IPS-15b (cell line): ENCODE measurements around the gene GGPS1.
A peak's percentile ranks its signal among the peaks of the same experiment; 100 is the strongest.

Experiments used
- H3K27me3 ChIP-seq: one replicate; pipeline ENCODE4 v1.6.1; 2013; ENCODE audit warnings: low read length; ENCODE audit not compliant: control insufficient read depth, insufficient read depth
- H3K36me3 ChIP-seq: one replicate; pipeline ENCODE4 v1.6.1; 2013; ENCODE audit warnings: low read length; ENCODE audit not compliant: control insufficient read depth, insufficient read depth
- H3K4me1 ChIP-seq: one replicate; pipeline ENCODE4 v1.6.1; 2013; ENCODE audit warnings: mild to moderate bottlenecking, low read length; ENCODE audit not compliant: control insufficient read depth, insufficient read depth
- H3K4me3 ChIP-seq: one replicate; pipeline ENCODE4 v1.5.1; 2013; ENCODE audit warnings: low read depth, low read length
- H3K9ac ChIP-seq: one replicate; pipeline ENCODE4 v1.6.1; 2013; ENCODE audit warnings: low read depth, mild to moderate bottlenecking, low read length
- H3K9me3 ChIP-seq: one replicate; pipeline ENCODE4 v1.6.1; 2013; ENCODE audit warnings: mild to moderate bottlenecking, low read length; ENCODE audit not compliant: control insufficient read depth, insufficient read depth

Gene GGPS1

GRCh38 chr1:235313262-235313661 is 15.1 kb upstream of the GGPS1 start:
- Histone ChIP-seq H3K9me3 (no peaks in the 10 kb centered on the region), H3K9ac (no peak overlapping the region), H3K36me3 (no peaks in the 10 kb centered on the region), H3K4me3 (no peak overlapping the region), H3K27me3 (no peaks in the 10 kb centered on the region), H3K4me1 (no peaks in the 10 kb centered on the region)

GRCh38 chr1:235313931-235314678 is 14.3 kb upstream of the GGPS1 start:
- Histone ChIP-seq H3K9ac (no peak overlapping the region), H3K27me3 (no peaks in the 10 kb centered on the region), H3K9me3 (no peaks in the 10 kb centered on the region), H3K36me3 (no peaks in the 10 kb centered on the region), H3K4me3 (no peak overlapping the region), H3K4me1 (no peaks in the 10 kb centered on the region)

DNA sequence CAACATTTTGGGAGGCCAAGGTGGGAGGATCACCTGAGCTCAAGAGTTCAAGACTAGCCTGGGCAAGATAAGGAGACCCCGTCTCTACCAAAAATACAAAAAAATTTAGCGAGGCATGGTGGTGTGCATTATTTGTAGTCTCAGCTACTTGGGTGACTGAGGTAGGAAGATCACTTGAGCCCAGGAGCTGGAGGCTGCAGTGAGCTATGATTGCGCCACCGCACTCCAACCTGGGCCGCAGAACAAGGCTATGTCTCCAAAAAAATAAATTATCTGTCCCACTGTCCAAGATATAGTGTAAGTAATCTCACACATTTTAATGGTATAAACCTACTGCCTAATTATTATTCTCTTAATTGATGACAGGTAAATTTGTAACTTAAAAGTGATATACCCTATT is 13.2 kb upstream of the GGPS1 start:
- no peak overlapping the region for H3K9ac ChIP-seq
- H3K4me3 ChIP-seq = no peak overlapping the region
- no peaks in the 10 kb centered on the region for H3K4me1 ChIP-seq
- no peaks in the 10 kb centered on the region for H3K27me3 ChIP-seq
- no peaks in the 10 kb centered on the region for H3K36me3 ChIP-seq
- H3K9me3 ChIP-seq = no peaks in the 10 kb centered on the region

DNA sequence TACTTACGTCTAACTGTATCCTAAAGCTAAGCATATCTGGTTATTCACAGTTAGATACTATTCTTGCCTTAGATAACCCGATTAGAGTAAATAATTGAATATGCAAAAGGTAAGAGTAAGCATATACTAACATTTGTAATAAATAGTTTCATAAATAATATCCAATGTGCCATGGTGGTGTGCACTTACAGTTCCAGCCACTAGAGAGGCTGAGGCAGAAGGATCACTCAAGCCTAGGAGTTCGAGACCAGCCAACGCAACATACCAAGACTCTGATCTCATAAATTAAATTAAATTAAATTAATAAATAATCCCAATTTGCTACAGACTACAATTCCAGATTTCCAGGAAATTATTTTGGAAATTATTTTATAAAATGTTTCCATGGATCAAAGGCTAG is 12.6 kb upstream of the GGPS1 start:
- Histone ChIP-seq H3K27me3 (no peaks in the 10 kb centered on the region), H3K9ac (no peak overlapping the region), H3K36me3 (no peaks in the 10 kb centered on the region), H3K4me3 (no peak overlapping the region), H3K9me3 (no peaks in the 10 kb centered on the region), H3K4me1 (no peaks in the 10 kb centered on the region)

DNA sequence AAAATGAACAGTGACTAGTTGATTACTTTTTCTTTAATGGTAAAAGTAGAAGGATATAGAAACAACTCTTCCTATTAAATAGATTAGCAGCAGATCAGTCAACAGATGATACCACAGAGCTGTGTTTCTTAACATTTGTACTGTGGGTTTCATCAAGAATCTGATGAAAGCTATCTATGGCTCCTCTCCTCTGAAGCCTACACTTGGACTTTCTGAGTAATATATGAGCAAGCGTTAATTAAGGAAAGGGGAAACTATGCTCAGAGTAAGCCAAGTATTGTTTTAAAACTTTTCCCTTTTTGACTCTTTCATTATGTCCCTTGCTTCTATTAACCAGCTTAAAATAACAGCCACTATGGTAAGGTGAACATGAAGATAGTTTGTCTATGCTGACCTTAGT is 11.2 kb upstream of the GGPS1 start:
- H3K9ac ChIP-seq = no peak overlapping the region
- no peak overlapping the region for H3K4me3 ChIP-seq
- no peaks in the 10 kb centered on the region for H3K27me3 ChIP-seq
- no peaks in the 10 kb centered on the region for H3K9me3 ChIP-seq
- H3K36me3 ChIP-seq = no peaks in the 10 kb centered on the region
- H3K4me1 ChIP-seq = no peaks in the 10 kb centered on the region

GRCh38 chr1:235319255-235319654 is 9.1 kb upstream of the GGPS1 start:
- Histone ChIP-seq H3K4me1 (no peaks in the 10 kb centered on the region), H3K36me3 (no peaks in the 10 kb centered on the region), H3K9me3 (no peaks in the 10 kb centered on the region), H3K9ac (no peak overlapping the region), H3K27me3 (no peaks in the 10 kb centered on the region), H3K4me3 (no peak overlapping the region)

GRCh38 chr1:235320521-235321179 is 7.7 kb upstream of the GGPS1 start:
- Histone ChIP-seq H3K4me3 (no peak overlapping the region), H3K36me3 (no peaks in the 10 kb centered on the region), H3K4me1 (no peaks in the 10 kb centered on the region), H3K9me3 (no peaks in the 10 kb centered on the region), H3K9ac (no peak overlapping the region), H3K27me3 (no peaks in the 10 kb centered on the region)

DNA sequence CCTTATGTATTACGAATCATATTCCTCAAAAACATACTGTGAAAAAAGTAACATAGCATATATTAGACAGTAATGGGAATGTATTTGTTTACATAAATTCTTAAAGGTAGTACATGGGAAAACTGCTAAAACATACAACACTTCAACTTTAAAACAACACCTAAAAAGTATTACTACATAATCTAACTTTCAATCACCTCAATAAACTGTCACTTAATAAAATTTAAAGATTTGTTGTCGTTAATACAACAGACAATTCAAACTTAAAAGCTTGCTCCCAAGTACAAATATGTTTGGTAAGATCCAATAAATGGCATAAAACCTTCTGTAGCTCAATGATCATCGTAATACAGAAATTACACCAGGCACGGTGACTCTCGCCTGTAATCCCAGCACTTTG is 4.1 kb upstream of the GGPS1 start:
- no peaks in the 10 kb centered on the region for H3K27me3 ChIP-seq
- H3K9ac ChIP-seq = no peak overlapping the region
- H3K4me3 ChIP-seq = no peak overlapping the region
- H3K36me3 ChIP-seq = no peaks in the 10 kb centered on the region
- H3K9me3 ChIP-seq = no peaks in the 10 kb centered on the region
- no peaks in the 10 kb centered on the region for H3K4me1 ChIP-seq

DNA sequence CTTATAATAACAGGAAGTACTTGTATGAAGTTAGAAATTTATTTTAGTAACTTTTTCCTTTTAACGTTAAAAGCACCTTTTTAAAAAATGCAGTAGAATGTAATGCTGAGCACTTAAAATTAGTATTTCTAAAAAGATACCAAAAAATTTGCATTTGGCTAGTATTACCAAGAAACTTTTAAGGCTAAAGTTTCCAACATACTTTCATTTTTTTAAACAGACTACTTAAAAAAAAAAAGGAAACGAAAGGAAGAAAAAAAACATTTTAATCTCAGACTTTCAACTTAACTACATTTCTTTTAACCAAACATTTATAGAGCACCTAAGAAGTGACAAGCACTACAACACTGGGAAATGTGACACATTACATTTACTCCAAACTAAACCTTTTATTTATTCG is 3.2 kb upstream of the GGPS1 start:
- Histone ChIP-seq H3K9ac (no peak overlapping the region), H3K4me3 (no peak overlapping the region)

DNA sequence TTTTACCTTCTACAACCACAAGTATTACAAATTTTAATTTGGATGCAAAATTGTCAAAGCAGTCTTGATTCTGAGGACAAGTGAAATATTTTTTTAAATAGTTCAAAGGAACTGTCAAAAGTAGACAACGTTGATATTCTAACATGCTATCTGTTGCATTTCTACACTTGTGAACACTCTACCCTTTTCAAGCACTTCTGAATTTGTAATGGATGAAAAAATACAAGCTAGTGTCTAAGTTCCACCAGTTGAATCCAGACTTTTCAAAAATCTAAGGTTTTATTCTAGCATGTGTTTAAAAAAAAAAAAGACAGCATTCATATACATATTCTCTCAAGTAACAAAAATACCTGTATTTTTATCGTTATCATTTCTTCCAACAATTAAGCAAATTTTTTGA is 2.5 kb upstream of the GGPS1 start:
- no peak overlapping the region for H3K9ac ChIP-seq
- H3K36me3 ChIP-seq = no peaks in the 10 kb centered on the region
- H3K4me1 ChIP-seq = peaks cover 1% of the 10 kb centered on the region
- peak overlapping the region; percentile 65 for H3K4me3 ChIP-seq
- no peaks in the 10 kb centered on the region for H3K27me3 ChIP-seq
- no peaks in the 10 kb centered on the region for H3K9me3 ChIP-seq

More for the DNA sequence above, 3.2 kb upstream of the GGPS1 start:
- H3K27me3 ChIP-seq = no peaks in the 10 kb centered on the region
- no peaks in the 10 kb centered on the region for H3K4me1 ChIP-seq
- no peaks in the 10 kb centered on the region for H3K36me3 ChIP-seq
- no peaks in the 10 kb centered on the region for H3K9me3 ChIP-seq

DNA sequence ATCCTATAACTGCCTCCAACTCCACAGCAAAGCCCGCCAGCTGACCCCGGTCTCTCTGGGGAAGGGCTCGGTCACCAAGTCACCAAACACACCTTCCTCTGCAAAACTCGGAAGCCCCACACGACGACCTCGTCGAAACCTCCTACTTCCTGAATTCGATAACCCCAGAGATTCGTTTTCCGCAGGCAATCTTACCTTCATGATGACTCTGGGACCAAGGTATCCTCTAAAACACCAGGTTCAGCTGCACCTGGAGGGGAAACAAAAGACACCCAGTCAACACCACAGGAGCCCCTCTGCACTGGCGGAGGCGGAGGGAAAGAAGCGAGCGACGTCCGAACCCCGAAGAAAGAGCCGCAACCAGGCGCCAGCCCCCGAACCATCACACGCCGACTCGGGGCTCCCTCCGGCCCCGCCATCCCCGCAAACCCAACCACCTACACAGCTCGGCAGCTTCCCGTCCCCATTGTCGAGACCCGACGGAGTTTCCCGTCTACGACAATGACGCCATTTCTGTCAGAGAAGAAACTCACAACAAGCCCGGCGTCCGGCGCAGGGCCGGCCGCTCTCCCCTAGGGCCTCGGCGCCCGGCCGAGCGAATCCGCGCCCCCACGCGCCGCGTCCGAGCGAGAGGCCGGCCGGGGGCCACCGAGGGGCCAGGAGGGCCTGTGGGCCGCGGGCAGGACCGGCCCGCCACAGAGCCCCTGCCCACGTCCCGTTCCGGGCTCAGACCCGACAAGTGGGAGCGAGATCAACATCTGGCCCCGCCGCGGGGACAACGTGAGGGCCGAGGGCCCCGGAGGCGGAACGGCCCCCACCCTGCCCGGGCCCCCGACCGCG is 1.4 kb upstream of the GGPS1 start:
- Histone ChIP-seq H3K9me3 (no peaks in the 10 kb centered on the region), H3K9ac (peak overlapping the region; percentile 65), H3K4me1 (peaks cover 2% of the 10 kb centered on the region), H3K4me3 (peak overlapping the region; percentile 65), H3K36me3 (no peaks in the 10 kb centered on the region), H3K27me3 (no peaks in the 10 kb centered on the region)
